Mesodermal cell (in vitro differentiated cells): ENCODE results near the gene CA14.
A peak's percentile ranks its signal among the peaks of the same experiment; 100 is the strongest.

Source experiments
- H3K27ac ChIP-seq: 2 replicates; pipeline ENCODE4 v1.7.0; 2013; ENCODE audit warnings: mild to moderate bottlenecking, low read depth, low read length, moderate library complexity; ENCODE audit not compliant: severe bottlenecking
- H3K36me3 ChIP-seq: 2 replicates; pipeline ENCODE4 v1.7.1; 2013; ENCODE audit warnings: mild to moderate bottlenecking, low read length, moderate library complexity; ENCODE audit not compliant: control insufficient read depth, insufficient read depth
- H3K4me1 ChIP-seq: one replicate; pipeline ENCODE4 v1.7.1; 2013; ENCODE audit warnings: mild to moderate bottlenecking, low read length; ENCODE audit not compliant: insufficient read depth, control insufficient read depth, poor library complexity, severe bottlenecking
- H3K4me3 ChIP-seq: 2 replicates; pipeline ENCODE4 v1.7.0; 2013; ENCODE audit warnings: low read length, control low read depth, mild to moderate bottlenecking; ENCODE audit not compliant: insufficient read depth, poor library complexity, severe bottlenecking; ENCODE audit errors: extremely low read depth
- H3K9me3 ChIP-seq: 2 replicates; pipeline ENCODE4 v1.7.1; 2013; ENCODE audit warnings: mild to moderate bottlenecking, low read length, moderate library complexity; ENCODE audit not compliant: control insufficient read depth
- WGBS, 2 experiments: methylation state at CpG; one replicate each; pipeline ENCODE4 v1.1.5; 2013; ENCODE audit warnings: missing lambda C conversion rate in 2 of 2; ENCODE audit not compliant: insufficient coverage in 2 of 2; 5-methylcytosine and 5-hydroxymethylcytosine counted together

CA14 gene

DNA sequence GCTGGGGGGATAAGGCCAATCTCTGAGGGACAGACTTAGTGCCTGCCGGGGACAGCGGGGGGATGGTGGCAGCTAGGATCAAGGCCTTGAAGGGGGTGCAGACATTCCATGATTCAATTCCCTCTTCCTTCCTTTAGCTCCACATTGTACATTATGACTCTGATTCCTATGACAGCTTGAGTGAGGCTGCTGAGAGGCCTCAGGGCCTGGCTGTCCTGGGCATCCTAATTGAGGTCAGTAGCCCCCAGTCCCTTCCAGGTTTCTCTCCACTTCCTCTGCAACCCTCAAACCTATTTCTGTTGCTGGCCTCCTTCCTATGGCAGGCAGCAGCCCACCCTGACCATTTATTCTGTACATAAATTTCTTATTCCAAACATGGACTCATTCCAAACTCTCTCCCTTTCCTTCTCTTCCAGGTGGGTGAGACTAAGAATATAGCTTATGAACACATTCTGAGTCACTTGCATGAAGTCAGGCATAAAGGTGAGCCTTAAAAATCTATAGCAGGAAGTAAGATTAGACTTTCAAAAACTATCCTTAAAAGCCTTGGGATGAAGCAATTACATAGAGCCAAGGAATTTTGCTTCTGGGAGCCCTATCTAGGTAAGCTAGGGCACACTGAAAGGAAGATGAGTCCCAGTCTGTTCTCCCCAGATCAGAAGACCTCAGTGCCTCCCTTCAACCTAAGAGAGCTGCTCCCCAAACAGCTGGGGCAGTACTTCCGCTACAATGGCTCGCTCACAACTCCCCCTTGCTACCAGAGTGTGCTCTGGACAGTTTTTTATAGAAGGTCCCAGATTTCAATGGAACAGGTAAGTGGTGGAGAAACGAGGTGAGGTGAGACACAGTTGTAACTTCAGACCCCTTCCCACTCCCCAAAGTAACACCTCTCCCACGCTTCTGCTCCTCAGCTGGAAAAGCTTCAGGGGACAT lies 5.1 kb downstream of the CA14 start:
- Histone ChIP-seq H3K4me1 (peaks cover 25% of the 10 kb centered on the region), H3K36me3 (peaks cover 36% of the 10 kb centered on the region), H3K4me3 (no peak overlapping the region), H3K9me3 (no peaks in the 10 kb centered on the region), H3K27ac (no peak overlapping the region)
- WGBS, 2 experiments = 100% methylated on average over 1 to 3 of the region's 6 CpGs

DNA sequence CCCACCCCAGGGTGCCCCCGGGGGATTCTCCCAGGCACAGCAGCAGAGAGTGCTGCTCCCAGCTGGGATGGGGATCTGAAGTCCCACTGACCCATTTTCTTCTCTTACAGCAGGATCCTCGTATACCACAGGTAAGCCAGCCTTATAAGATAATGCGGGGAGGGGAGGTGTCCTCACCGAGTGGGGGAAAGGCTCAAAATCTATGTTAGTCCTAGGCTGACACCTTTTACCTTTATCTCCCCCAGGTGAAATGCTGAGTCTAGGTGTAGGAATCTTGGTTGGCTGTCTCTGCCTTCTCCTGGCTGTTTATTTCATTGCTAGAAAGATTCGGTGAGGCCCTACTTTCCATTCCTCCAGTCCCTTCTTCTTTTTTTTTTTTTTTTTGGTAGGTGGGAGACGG lies 6.0 kb downstream of the CA14 start:
- Histone ChIP-seq H3K9me3 (no peaks in the 10 kb centered on the region), H3K27ac (no peak overlapping the region), H3K4me3 (no peak overlapping the region), H3K4me1 (peaks cover 19% of the 10 kb centered on the region), H3K36me3 (peaks cover 36% of the 10 kb centered on the region)
- WGBS, 2 experiments = 86% methylated on average over 3 of the region's 6 CpGs; no CpG with 5 or more reads in 1 of the 2 experiments

DNA sequence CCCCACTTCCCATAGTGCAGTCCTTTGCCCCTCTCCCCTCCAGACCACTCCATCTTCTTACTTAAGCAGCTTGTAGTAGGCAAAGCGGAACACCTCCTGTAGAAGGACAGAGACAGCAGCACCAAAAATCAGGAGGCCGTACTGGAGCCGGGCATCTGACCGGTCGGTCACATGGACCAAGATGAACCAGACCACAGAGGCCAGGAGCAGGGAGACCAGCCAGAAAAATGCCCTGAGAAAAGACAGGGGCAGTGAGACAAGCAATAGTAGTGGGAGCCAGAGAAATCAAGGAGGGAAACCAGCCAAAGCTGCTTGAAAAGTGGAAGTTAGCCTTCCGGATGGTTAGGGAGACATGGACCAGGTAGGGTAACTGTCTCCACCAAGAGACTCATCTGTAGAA lies 10.3 kb downstream of the CA14 start:
- Histone ChIP-seq H3K27ac (no peak overlapping the region), H3K4me3 (peak overlapping the region; percentile 99), H3K9me3 (no peaks in the 10 kb centered on the region), H3K4me1 (peaks cover 17% of the 10 kb centered on the region), H3K36me3 (peaks cover 36% of the 10 kb centered on the region)
- WGBS, 2 experiments = 54 to 59% methylated on average over 6 of the region's 6 CpGs

DNA sequence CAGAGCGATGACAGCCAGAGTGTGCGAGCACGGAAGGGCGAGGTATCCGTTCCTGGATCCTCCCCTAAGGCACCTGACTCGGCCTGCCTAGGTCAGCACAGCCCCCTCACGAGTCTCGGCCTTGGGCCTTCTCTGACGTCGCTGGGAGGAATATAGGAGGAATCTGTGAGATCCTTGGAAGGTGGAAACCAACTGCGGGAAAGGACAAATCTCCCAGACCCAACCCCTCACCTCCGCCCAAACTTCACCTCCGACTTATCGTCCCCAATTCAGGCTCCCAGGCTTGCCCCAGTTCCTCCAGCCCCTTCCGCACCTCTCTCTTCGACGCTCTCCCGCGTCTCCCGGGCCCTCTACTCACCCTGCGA lies 10.7 kb downstream of the CA14 start:
- Histone ChIP-seq H3K36me3 (peaks cover 36% of the 10 kb centered on the region), H3K4me3 (peak overlapping the region; percentile 99), H3K27ac (peak overlapping the region; percentile 82), H3K9me3 (no peaks in the 10 kb centered on the region), H3K4me1 (peaks cover 17% of the 10 kb centered on the region)
- WGBS, 2 experiments = 0 to 1% methylated on average over 8 to 16 of the region's 21 CpGs

DNA sequence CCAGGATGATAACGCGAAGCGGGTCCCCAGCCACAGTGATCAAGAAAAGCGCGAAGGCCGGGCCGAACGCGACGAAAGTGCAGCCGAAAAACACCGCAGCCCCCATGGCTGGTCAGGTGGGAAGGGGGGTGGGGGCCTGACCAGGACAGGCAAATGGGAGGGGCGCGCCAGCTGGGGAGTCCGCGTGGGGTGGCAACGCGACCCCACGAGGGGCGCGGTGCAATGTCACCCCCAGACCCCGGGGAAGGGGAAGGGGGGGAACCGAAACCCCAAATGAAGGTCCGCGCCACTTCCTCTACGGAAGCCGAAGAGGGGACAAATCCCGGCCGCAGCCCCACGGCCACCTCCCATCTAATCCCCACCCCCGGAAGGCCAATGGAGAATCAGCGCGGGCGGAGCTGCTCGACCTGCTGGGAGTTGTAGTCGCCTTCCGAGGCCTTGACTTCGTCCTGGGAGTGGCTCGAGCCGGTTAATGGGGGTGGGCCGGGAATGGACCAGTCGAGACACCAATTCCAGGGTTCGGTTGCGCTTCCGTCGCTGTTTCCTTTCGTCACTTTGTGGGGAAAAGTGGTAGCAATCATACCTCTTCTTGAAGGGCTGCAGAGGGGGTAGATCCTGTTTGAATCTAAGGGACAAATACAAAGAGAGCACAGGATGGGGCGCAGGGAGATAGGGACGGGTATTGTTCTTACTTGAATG lies 11.3 kb downstream of the CA14 start, which contains the start of gene APH1A:
Gene APH1A (minus strand): TSS at position 312 of the 699 bp plus-strand sequence. CDS start 206 bp downstream, at position 106.
- H3K4me1 ChIP-seq = peaks cover 17% of the 10 kb centered on the region
- no peaks in the 10 kb centered on the region for H3K9me3 ChIP-seq
- H3K27ac ChIP-seq = peak within 1 kb of the TSS; percentile 82
- WGBS, 2 experiments = 1 to 3% methylated on average over 20 to 46 of the region's 49 CpGs
- H3K4me3 ChIP-seq = peak within 1 kb of the TSS; percentile 99
- H3K36me3 ChIP-seq = peaks cover 36% of the 10 kb centered on the region

DNA sequence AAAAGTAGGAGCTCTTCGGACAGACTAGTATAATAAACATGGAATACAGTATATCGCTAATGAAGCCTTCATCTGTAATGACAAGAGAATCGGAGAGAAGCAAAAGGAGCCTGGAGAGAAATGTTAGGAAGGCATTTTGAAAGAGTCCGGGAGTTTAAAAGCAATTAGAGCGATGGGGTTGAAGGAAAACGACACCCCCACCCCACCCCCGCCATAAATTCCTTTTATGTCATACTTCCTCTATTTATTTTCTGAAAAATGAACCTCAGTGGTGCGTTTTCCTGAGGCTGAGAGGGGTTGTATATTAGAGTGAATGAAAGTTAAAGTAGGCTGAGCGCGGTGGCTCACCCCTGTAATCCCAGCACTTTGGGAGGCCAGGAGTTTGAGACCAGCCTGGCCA lies 11.9 kb downstream of the CA14 start:
- peaks cover 17% of the 10 kb centered on the region for H3K4me1 ChIP-seq
- H3K9me3 ChIP-seq = no peaks in the 10 kb centered on the region
- 33 to 72% methylated on average over 2 to 3 of the region's 10 CpGs for WGBS, 2 experiments
- peaks cover 32% of the 10 kb centered on the region for H3K36me3 ChIP-seq
- peak overlapping the region; percentile 99 for H3K4me3 ChIP-seq
- peak overlapping the region; percentile 82 for H3K27ac ChIP-seq

DNA sequence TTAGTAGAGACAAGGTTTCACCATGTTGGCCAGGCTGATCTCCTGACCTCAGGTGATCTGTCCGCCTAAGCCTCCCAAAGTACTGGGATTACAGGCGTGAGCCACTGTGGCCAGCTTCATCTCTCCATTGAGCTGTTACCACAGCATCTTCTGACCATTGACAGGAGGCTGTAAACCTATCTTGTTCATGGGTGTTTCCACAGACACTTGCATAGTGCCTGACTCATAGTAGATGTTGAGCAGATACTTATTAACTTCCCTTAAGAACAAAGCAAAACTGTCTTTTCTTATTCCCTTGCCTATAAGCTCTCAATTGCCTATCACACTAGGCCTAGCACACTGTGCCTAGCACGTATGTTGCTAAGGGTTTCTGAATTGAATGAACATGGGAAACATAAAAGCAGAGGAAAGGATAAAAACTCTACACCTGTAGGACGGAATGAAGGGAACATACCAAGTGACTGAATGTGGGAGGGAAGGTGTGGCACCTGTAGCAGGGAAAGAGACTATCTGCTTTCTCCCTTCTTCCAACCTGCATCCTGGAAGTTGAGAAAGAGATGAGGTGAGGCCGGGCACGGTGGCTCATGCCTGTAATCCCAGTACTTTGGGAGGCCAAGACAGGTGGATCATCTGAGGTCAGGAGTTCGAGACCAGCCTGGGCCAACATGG lies 13.9 kb downstream of the CA14 start:
- H3K4me3 ChIP-seq = no peak overlapping the region
- H3K36me3 ChIP-seq = peaks cover 12% of the 10 kb centered on the region
- H3K27ac ChIP-seq = no peak overlapping the region
- WGBS, 2 experiments = 84 to 90% methylated on average over 6 of the region's 7 CpGs
- peaks cover 17% of the 10 kb centered on the region for H3K4me1 ChIP-seq
- H3K9me3 ChIP-seq = no peaks in the 10 kb centered on the region

DNA sequence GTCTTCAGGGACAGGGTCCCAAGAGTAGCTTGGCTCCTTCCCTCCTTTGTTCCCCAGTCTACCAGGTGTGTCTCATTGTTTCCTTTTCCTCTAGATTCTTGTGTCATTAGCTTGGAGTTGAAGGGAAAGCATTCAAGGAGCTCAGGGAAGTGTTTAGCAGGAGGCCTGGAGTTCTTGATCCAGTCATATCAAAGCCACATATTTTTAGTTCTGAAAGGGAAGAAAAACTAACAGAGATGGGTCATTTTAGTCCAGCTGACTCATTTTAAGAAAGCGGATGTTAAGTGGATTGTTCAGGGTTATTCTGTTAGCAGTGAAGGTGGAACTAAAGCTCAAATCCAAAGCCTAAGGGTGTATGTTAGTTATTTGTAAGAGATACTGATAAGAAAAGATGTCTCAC lies 15.7 kb downstream of the CA14 start:
- Histone ChIP-seq H3K36me3 (peaks cover 3% of the 10 kb centered on the region), H3K27ac (no peak overlapping the region), H3K4me3 (peak overlapping the region; percentile 30), H3K4me1 (peaks cover 9% of the 10 kb centered on the region), H3K9me3 (no peaks in the 10 kb centered on the region)
- WGBS, 2 experiments = 80 to 100% methylated on average over 1 of the region's 1 CpG

DNA sequence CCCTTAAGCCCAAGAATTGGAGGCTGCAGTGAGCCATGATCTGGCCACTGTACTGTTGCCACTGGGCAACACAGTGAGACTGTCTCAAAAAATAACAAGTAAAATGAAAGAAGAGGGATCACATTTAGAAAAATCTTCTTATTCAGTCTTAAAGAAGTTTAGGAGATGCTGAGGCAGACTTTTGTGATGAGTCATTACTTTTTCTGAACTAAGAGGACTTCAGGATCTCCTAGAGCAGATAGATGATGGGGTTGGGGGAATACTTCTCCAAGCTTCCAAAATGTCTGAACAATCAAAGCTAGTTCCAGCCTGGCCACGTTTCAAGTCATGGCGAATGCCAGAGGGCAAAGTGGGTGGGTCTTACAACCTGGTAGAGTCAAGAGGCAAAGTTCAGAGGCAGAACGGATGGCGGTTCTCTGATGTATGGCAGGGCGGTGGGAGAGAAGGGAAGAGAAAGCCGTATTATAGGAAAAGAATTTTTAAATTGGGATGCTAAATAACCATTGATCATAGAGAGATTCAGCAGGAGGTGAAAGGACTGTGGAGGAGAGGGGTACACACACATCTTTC lies 22.6 kb downstream of the CA14 start:
- no peak overlapping the region for H3K27ac ChIP-seq
- no peak overlapping the region for H3K4me3 ChIP-seq
- WGBS, 2 experiments = 88 to 91% methylated on average over 6 of the region's 6 CpGs
- H3K9me3 ChIP-seq = no peaks in the 10 kb centered on the region
- H3K4me1 ChIP-seq = no peaks in the 10 kb centered on the region
- peaks cover 3% of the 10 kb centered on the region for H3K36me3 ChIP-seq

DNA sequence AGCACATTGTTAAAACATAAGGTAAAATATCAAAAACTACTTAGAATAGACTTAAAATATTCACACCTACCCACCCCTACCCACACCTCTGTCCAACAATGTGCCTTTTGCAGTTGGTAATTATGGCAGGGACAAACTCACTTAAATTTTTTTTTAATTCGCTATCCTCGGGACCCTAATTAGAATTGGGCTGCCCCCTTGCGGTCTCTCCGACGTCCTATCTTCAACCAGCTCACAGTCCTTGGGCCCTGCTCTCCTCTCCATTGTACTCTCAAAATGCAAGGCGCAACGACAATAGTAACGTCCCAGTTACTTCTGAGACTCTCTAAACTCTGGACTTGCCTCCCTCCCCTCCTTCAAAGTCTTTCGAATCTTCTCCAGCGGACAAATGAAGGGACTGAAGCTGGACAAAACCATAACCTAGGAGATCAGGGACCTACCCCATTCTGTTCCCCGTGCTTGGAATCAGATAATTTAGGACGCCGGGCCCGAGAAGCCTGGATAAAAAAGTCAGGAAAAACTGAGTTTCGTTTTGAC lies 23.7 kb downstream of the CA14 start:
- WGBS, 2 experiments = 24 to 34% methylated on average over 14 of the region's 15 CpGs
- no peaks in the 10 kb centered on the region for H3K4me1 ChIP-seq
- H3K27ac ChIP-seq = peak overlapping the region; percentile 26
- no peaks in the 10 kb centered on the region for H3K9me3 ChIP-seq
- peak overlapping the region; percentile 28 for H3K4me3 ChIP-seq
- H3K36me3 ChIP-seq = peaks cover 3% of the 10 kb centered on the region
